Stomach smooth muscle (tissue), 2 donors: Measurements from ENCODE around the gene RNF145.

Experiments used
- H3K27ac ChIP-seq: one replicate; pipeline ENCODE4 v1.7.0; 2013; ENCODE audit warnings: mild to moderate bottlenecking, low read length, inconsistent platforms
- H3K27me3 ChIP-seq, 2 donors: one replicate each; pipeline ENCODE4 v1.7.0; 2013; ENCODE audit warnings: low read length in 2 of 2; ENCODE audit not compliant: insufficient read depth in 2 of 2, control insufficient read depth in 1 of 2
- H3K36me3 ChIP-seq, 2 donors: one replicate each; pipeline ENCODE4 v1.7.0; 2013; ENCODE audit warnings: low read length in 2 of 2; ENCODE audit not compliant: control insufficient read depth in 2 of 2, insufficient read depth in 2 of 2
- H3K4me1 ChIP-seq: one replicate; pipeline ENCODE4 v1.7.0; 2013; ENCODE audit warnings: low read length; ENCODE audit not compliant: control insufficient read depth, insufficient read depth
- H3K4me3 ChIP-seq, 2 donors: one replicate each; pipeline ENCODE4 v1.7.0; 2013; ENCODE audit warnings: low read length in 2 of 2
- H3K9ac ChIP-seq, 2 donors: one replicate each; pipeline ENCODE4 v1.7.0; 2013; ENCODE audit warnings: low read length in 2 of 2, mild to moderate bottlenecking in 1 of 2
- H3K9me3 ChIP-seq, 2 donors: one replicate each; pipeline ENCODE4 v1.7.0; 2013; ENCODE audit warnings: low read length in 2 of 2; ENCODE audit not compliant: control insufficient read depth in 2 of 2
- donor health status: healthy.
- donor health status: Pancreatic carcinoma.

RNF145 gene

GRCh38 chr5:159179529-159180305 lies 29.6 kb downstream of the RNF145 start:
- peaks cover 3% of the 10 kb centered on the region for H3K4me1 ChIP-seq
- H3K9ac ChIP-seq: no peak overlapping the region
- H3K4me3 ChIP-seq: no peak overlapping the region
- H3K36me3 ChIP-seq: peaks cover 0 to 3% of the 10 kb centered on the region in 2 donors
- H3K27ac ChIP-seq: no peak overlapping the region
- H3K27me3 ChIP-seq: no peaks in the 10 kb centered on the region
- no peaks in the 10 kb centered on the region for H3K9me3 ChIP-seq

- Histone ChIP-seq H3K9me3 (no peaks in the 10 kb centered on the region), H3K4me1 (peaks cover 3% of the 10 kb centered on the region), H3K4me3 (no peak overlapping the region), H3K27me3 (no peaks in the 10 kb centered on the region), H3K9ac (no peak overlapping the region), H3K36me3 (peaks cover 0 to 3% of the 10 kb centered on the region in 2 donors), H3K27ac (no peak overlapping the region)
Observed at GRCh38 chr5:159178978-159179377, 30.4 kb downstream of the RNF145 start.

- Histone ChIP-seq H3K27ac (no peak overlapping the region), H3K4me1 (peaks cover 3% of the 10 kb centered on the region)
Observed at GRCh38 chr5:159175547-159175946, 33.8 kb downstream of the RNF145 start.

GRCh38 chr5:159174511-159175168 lies 34.7 kb downstream of the RNF145 start:
- Histone ChIP-seq H3K9me3 (no peaks in the 10 kb centered on the region), H3K36me3 (peaks cover 0 to 7% of the 10 kb centered on the region in 2 donors), H3K4me1 (no peaks in the 10 kb centered on the region), H3K27me3 (no peaks in the 10 kb centered on the region), H3K4me3 (no peak overlapping the region), H3K9ac (peak overlapping the region in 1 of 2 donors; percentile 22), H3K27ac (no peak overlapping the region)

More at GRCh38 chr5:159175547-159175946, 33.8 kb downstream of the RNF145 start:
- Histone ChIP-seq H3K27me3 (no peaks in the 10 kb centered on the region), H3K9me3 (no peaks in the 10 kb centered on the region), H3K9ac (no peak overlapping the region), H3K36me3 (peaks cover 0 to 7% of the 10 kb centered on the region in 2 donors), H3K4me3 (no peak overlapping the region)

- peaks cover 4 to 13% of the 10 kb centered on the region in 2 donors for H3K36me3 ChIP-seq
- H3K27ac ChIP-seq: no peak overlapping the region
- H3K9ac ChIP-seq: no peak overlapping the region
- no peak overlapping the region for H3K4me3 ChIP-seq
- H3K27me3 ChIP-seq: no peaks in the 10 kb centered on the region
- H3K9me3 ChIP-seq: no peaks in the 10 kb centered on the region
- no peaks in the 10 kb centered on the region for H3K4me1 ChIP-seq
Observed at GRCh38 chr5:159171274-159171673, 38.1 kb downstream of the RNF145 start.

GRCh38 chr5:159170021-159170420 lies 39.3 kb downstream of the RNF145 start:
- H3K27ac ChIP-seq: no peak overlapping the region
- no peak overlapping the region for H3K4me3 ChIP-seq
- H3K9ac ChIP-seq: no peak overlapping the region
- H3K36me3 ChIP-seq: peaks cover 4 to 14% of the 10 kb centered on the region in 2 donors
- H3K9me3 ChIP-seq: no peaks in the 10 kb centered on the region
- H3K27me3 ChIP-seq: no peaks in the 10 kb centered on the region
- H3K4me1 ChIP-seq: no peaks in the 10 kb centered on the region

GRCh38 chr5:159166416-159166815 lies 42.9 kb downstream of the RNF145 start:
- H3K4me1 ChIP-seq: no peaks in the 10 kb centered on the region
- no peak overlapping the region for H3K9ac ChIP-seq
- H3K36me3 ChIP-seq: peaks cover 5 to 13% of the 10 kb centered on the region in 2 donors
- no peaks in the 10 kb centered on the region for H3K27me3 ChIP-seq
- no peak overlapping the region for H3K4me3 ChIP-seq
- H3K27ac ChIP-seq: no peak overlapping the region
- H3K9me3 ChIP-seq: no peaks in the 10 kb centered on the region

GRCh38 chr5:159163701-159164046 lies 45.7 kb downstream of the RNF145 start:
- Histone ChIP-seq H3K4me1 (no peaks in the 10 kb centered on the region), H3K9ac (no peak overlapping the region), H3K27ac (no peak overlapping the region), H3K4me3 (no peak overlapping the region), H3K36me3 (peaks cover 12 to 29% of the 10 kb centered on the region in 2 donors), H3K9me3 (no peaks in the 10 kb centered on the region), H3K27me3 (no peaks in the 10 kb centered on the region)

- Histone ChIP-seq H3K9ac (no peak overlapping the region), H3K9me3 (no peaks in the 10 kb centered on the region), H3K27me3 (no peaks in the 10 kb centered on the region), H3K36me3 (peaks cover 17 to 30% of the 10 kb centered on the region in 2 donors), H3K27ac (no peak overlapping the region), H3K4me1 (no peaks in the 10 kb centered on the region), H3K4me3 (no peak overlapping the region)
Observed at GRCh38 chr5:159163027-159163700, 46.2 kb downstream of the RNF145 start.

- Histone ChIP-seq H3K27me3 (no peaks in the 10 kb centered on the region), H3K4me3 (no peak overlapping the region), H3K36me3 (peaks cover 17 to 24% of the 10 kb centered on the region in 2 donors)
Observed at GRCh38 chr5:159161361-159162214, 47.8 kb downstream of the RNF145 start.

More at GRCh38 chr5:159161361-159162214, 47.8 kb downstream of the RNF145 start:
- H3K9me3 ChIP-seq: no peaks in the 10 kb centered on the region
- H3K4me1 ChIP-seq: no peaks in the 10 kb centered on the region
- no peak overlapping the region for H3K27ac ChIP-seq
- no peak overlapping the region for H3K9ac ChIP-seq
